SK-MEL-5 (cell line): Measurements from ENCODE around the gene BPIFA2. TPM values are rescaled to one million over a fixed set of nuclear protein-coding genes. Genes with fewer than 3 reads are reported as not detected.
A peak's percentile ranks its signal among the peaks of the same experiment; 100 is the strongest.

Experiments
- DNase-seq: peaks from one replicate; pipeline ENCODE4 v3.0.0-alpha.2; 2016; ENCODE audit warnings: low read depth, low spot score
- in situ Hi-C: cut with HindIII; loops from 2 replicates; pipeline ENCODE4 v1.10.0; 2016; ENCODE audit warnings: low sequenced_read_pairs, high pct_unique_total_duplicates, low pct_unique_long_range_greater_than_20kb
- total RNA-seq: library from RNA; depleted of rRNA; stranded (reverse); fragments of >200 nt; shearing (Covaris generic); gene quantifications from 2 replicates; pipeline ENCODE4 v1.2.3, GENCODE V29; 2014

Gene BPIFA2
- total RNA-seq, 1 experiment from 2014 or later, result not detected

- no peak for DNase-seq
- in situ Hi-C loops, result no loop called here
Observed at GRCh38 chr20:33154252-33154651, 13.7 kb upstream of the BPIFA2 start.

- in situ Hi-C loops, result no loop called here
- no peak for DNase-seq
Observed at GRCh38 chr20:33158637-33159385, 9.1 kb upstream of the BPIFA2 start.

- in situ Hi-C loops, result no loop called here
- no peak for DNase-seq
Observed at GRCh38 chr20:33159713-33160112, 8.2 kb upstream of the BPIFA2 start.

GRCh38 chr20:33160681-33161080 is 7.3 kb upstream of the BPIFA2 start:
- no peak for DNase-seq
- in situ Hi-C loops, result no loop called here

GRCh38 chr20:33162313-33162712 is 5.6 kb upstream of the BPIFA2 start:
- in situ Hi-C loops, result no loop called here
- DNase-seq, result no peak

- in situ Hi-C loops, result no loop called here
- DNase-seq, result no peak
Observed at GRCh38 chr20:33162753-33163152, 5.2 kb upstream of the BPIFA2 start.

GRCh38 chr20:33163856-33164762 is 3.9 kb upstream of the BPIFA2 start:
- no peak for DNase-seq
- in situ Hi-C loops, result no loop called here

GRCh38 chr20:33164763-33165095 is 3.2 kb upstream of the BPIFA2 start:
- no peak for DNase-seq
- in situ Hi-C loops, result no loop called here

- in situ Hi-C loops, result no loop called here
- no peak for DNase-seq
Observed at GRCh38 chr20:33165416-33166055, 2.4 kb upstream of the BPIFA2 start.

GRCh38 chr20:33166533-33167113 is 1.3 kb upstream of the BPIFA2 start:
- in situ Hi-C loops, result no loop called here
- no peak for DNase-seq

GRCh38 chr20:33169176-33169794 is 1.3 kb downstream of the BPIFA2 start:
- in situ Hi-C loops, result no loop called here
- peak; percentile 37 for DNase-seq

- no peak for DNase-seq
- in situ Hi-C loops, result no loop called here
Observed at GRCh38 chr20:33172781-33173180, 4.8 kb downstream of the BPIFA2 start.

- in situ Hi-C loops, result no loop called here
Observed at GRCh38 chr20:33175123-33175522, 7.2 kb downstream of the BPIFA2 start.

GRCh38 chr20:33176101-33176500 is 8.1 kb downstream of the BPIFA2 start:
- in situ Hi-C loops, result no loop called here
- no peak for DNase-seq

More at GRCh38 chr20:33175123-33175522, 7.2 kb downstream of the BPIFA2 start:
- DNase-seq, result no peak

- in situ Hi-C loops, result no loop called here
- no peak for DNase-seq
Observed at GRCh38 chr20:33177866-33178265, 9.9 kb downstream of the BPIFA2 start.

GRCh38 chr20:33178726-33179125 is 10.8 kb downstream of the BPIFA2 start:
- no peak for DNase-seq
- in situ Hi-C loops, result no loop called here

- no peak for DNase-seq
- in situ Hi-C loops, result no loop called here
Observed at GRCh38 chr20:33180169-33180568, 12.2 kb downstream of the BPIFA2 start.
